Liver (tissue), 9 donors: ENCODE results near the gene TGIF1. TPM values are rescaled to one million over a fixed set of nuclear protein-coding genes. Genes with fewer than 3 reads are reported as not detected.
"Not testable (repeated sequence)": the region's sequence is repeated elsewhere in the genome, so short reads cannot be mapped to it uniquely, and the experiment has no call there.

Experiments
- DNase-seq: peaks from one replicate; pipeline ENCODE4 v3.0.0-alpha.2; 2017; ENCODE audit warnings: low spot score
- H3K27ac ChIP-seq, 2 donors: one replicate each; pipeline ENCODE4 v1.7.0; 2013; ENCODE audit warnings: inconsistent platforms in 2 of 2, low read length in 2 of 2, control low read depth in 1 of 2, low read depth in 1 of 2, mild to moderate bottlenecking in 1 of 2
- H3K27me3 ChIP-seq, 4 donors: one replicate each; pipeline versions ENCODE4 v1.6.1 to v1.7.0; 2013; ENCODE audit warnings: low read length in 3 of 4, inconsistent platforms in 1 of 4, mild to moderate bottlenecking in 1 of 4, moderate library complexity in 1 of 4; ENCODE audit not compliant: control insufficient read depth in 4 of 4, insufficient read depth in 4 of 4
- H3K36me3 ChIP-seq, 4 donors: one replicate each; pipeline versions ENCODE4 v1.6.1 to v1.7.0; 2013; ENCODE audit warnings: low read length in 3 of 4, mild to moderate bottlenecking in 3 of 4, low read depth in 1 of 4, moderate library complexity in 1 of 4; ENCODE audit not compliant: control insufficient read depth in 4 of 4, insufficient read depth in 3 of 4
- H3K4me1 ChIP-seq, 4 donors: one replicate each; pipeline versions ENCODE4 v1.6.1 to v1.7.0; 2013; ENCODE audit warnings: low read length in 3 of 4, mild to moderate bottlenecking in 3 of 4, moderate library complexity in 1 of 4; ENCODE audit not compliant: control insufficient read depth in 4 of 4, insufficient read depth in 4 of 4
- H3K4me3 ChIP-seq, 3 donors: one replicate each; pipeline versions ENCODE4 v1.6.1 to v1.7.0; 2013; ENCODE audit warnings: low read length in 3 of 3, control low read depth in 1 of 3, low read depth in 1 of 3, mild to moderate bottlenecking in 1 of 3
- H3K9ac ChIP-seq, 2 donors: one replicate each; pipeline ENCODE4 v1.7.0; 2013; ENCODE audit warnings: low read length in 2 of 2, mild to moderate bottlenecking in 2 of 2, moderate library complexity in 2 of 2, control low read depth in 1 of 2, low read depth in 1 of 2
- H3K9me3 ChIP-seq, 4 donors: one replicate each; pipeline versions ENCODE4 v1.6.1 to v1.7.0; 2013; ENCODE audit warnings: low read length in 3 of 4; ENCODE audit not compliant: control insufficient read depth in 4 of 4
- EGR1 ChIP-seq, 2 donors: IDR thresholded peaks; 2 replicates each; pipeline ENCODE4 v1.6.1; 2016 to 2018; ENCODE audit warnings: antibody characterized with exemption in 2 of 2, low read depth in 2 of 2
- FOXA1 ChIP-seq: IDR thresholded peaks from 2 replicates; pipeline ENCODE4 v1.6.1; 2016; ENCODE audit warnings: antibody characterized with exemption
- GABPA ChIP-seq, 2 donors: IDR thresholded peaks in 1 of 2; conservative IDR thresholded peaks in 1 of 2; 2 replicates each; pipeline ENCODE4 v1.6.1; 2016; ENCODE audit warnings: antibody characterized with exemption in 2 of 2, mild to moderate bottlenecking in 1 of 2, moderate library complexity in 1 of 2
- HNF4A ChIP-seq, 2 donors: conservative IDR thresholded peaks; 2 replicates each; pipeline ENCODE4 v1.6.1; 2016; ENCODE audit warnings: antibody characterized with exemption in 2 of 2, mild to moderate bottlenecking in 2 of 2
- JUND ChIP-seq, 2 donors: IDR thresholded peaks; 2 replicates each; pipeline ENCODE4 v1.6.1; 2016; ENCODE audit warnings: antibody characterized with exemption in 2 of 2
- NR2F2 ChIP-seq: IDR thresholded peaks from 2 replicates; pipeline ENCODE4 v1.6.1; 2016; ENCODE audit warnings: antibody characterized with exemption
- RAD21 ChIP-seq, 2 donors: IDR thresholded peaks; 2 replicates each; pipeline ENCODE4 v1.6.1; 2016; ENCODE audit warnings: antibody characterized with exemption in 2 of 2, mild to moderate bottlenecking in 2 of 2
- RXRA ChIP-seq, 2 donors: IDR thresholded peaks; 2 replicates each; pipeline ENCODE4 v1.6.1; 2017 to 2018; ENCODE audit warnings: antibody characterized with exemption in 2 of 2, mild to moderate bottlenecking in 1 of 2
- SP1 ChIP-seq: IDR thresholded peaks from 2 replicates; pipeline ENCODE4 v1.6.1; 2018; ENCODE audit warnings: antibody characterized with exemption, mild to moderate bottlenecking
- TAF1 ChIP-seq: conservative IDR thresholded peaks from 2 replicates; pipeline ENCODE4 v1.6.1; 2016; ENCODE audit warnings: antibody characterized with exemption, mild to moderate bottlenecking
- WGBS: extraction: QIAGEN DNeasy Blood & Tissue Kit; methylation state at CpG from one replicate; pipeline ENCODE4 v1.1.7; 2013; 5-methylcytosine and 5-hydroxymethylcytosine counted together
- polyA plus RNA-seq, 2 donors: library from polyadenylated mRNA; stranded (reverse) in 1 of 2; unstranded in 1 of 2; fragments of 200-250 nt in 1 of 2; fragments of >200 nt in 1 of 2; fragmentation: Nextera tagmentation in 1 of 2; extraction: Ambion mirVana in 1 of 2; gene quantifications; one replicate each; pipeline versions ENCODE4 v1.2.1 to v1.2.3, GENCODE V29; 2013 to 2015
- total RNA-seq, 2 donors: library from RNA; depleted of rRNA; stranded (reverse); fragments of >200 nt; gene quantifications; one replicate each; pipeline ENCODE4 v1.2.3, GENCODE V29; 2014
- TF ChIP-seq, protein P1 (sequence below): IDR thresholded peaks from 2 replicates; pipeline ENCODE4 v1.6.1; 2016; ENCODE audit warnings: antibody characterized with exemption
- TF ChIP-seq, protein P2 (sequence below): IDR thresholded peaks from 2 replicates; pipeline ENCODE4 v1.6.1; 2016; ENCODE audit warnings: antibody characterized with exemption, mild to moderate bottlenecking
- TF ChIP-seq, protein P3 (sequence below): IDR thresholded peaks from 2 replicates; pipeline ENCODE4 v1.6.1; 2016; ENCODE audit warnings: antibody characterized with exemption
- donor health status: healthy.
- donor health status: healthy.
- donor health status: healthy.
- donor health status: healthy.
- donor health status: healthy.

Gene TGIF1
- total and polyA plus RNA-seq, 4 donors = 13.1 to 26.4 (median 18.4) TPM

DNA sequence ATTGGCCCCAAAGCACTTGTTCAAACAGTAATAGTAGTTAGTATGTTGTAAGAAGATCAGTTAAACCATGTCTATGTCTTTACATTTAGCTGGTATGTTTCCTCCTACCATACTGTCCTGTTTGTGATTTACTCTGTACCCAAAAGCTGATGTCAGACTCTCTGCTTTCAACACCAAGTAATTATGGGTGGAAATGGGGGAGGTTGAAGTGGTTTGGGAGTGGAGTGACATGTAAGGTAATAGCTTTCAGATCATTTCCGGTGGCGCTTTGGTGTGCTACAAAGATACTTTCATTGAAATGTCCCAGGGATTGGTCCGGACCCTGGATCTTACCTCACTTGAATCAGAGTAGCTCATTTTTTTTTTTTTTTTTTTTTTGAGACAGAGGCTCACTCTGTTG lies 39.7 kb upstream of the TGIF1 start (continued):
- TF ChIP-seq, protein P1, sequence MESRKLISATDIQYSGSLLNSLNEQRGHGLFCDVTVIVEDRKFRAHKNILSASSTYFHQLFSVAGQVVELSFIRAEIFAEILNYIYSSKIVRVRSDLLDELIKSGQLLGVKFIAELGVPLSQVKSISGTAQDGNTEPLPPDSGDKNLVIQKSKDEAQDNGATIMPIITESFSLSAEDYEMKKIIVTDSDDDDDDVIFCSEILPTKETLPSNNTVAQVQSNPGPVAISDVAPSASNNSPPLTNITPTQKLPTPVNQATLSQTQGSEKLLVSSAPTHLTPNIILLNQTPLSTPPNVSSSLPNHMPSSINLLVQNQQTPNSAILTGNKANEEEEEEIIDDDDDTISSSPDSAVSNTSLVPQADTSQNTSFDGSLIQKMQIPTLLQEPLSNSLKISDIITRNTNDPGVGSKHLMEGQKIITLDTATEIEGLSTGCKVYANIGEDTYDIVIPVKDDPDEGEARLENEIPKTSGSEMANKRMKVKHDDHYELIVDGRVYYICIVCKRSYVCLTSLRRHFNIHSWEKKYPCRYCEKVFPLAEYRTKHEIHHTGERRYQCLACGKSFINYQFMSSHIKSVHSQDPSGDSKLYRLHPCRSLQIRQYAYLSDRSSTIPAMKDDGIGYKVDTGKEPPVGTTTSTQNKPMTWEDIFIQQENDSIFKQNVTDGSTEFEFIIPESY = no peak

DNA sequence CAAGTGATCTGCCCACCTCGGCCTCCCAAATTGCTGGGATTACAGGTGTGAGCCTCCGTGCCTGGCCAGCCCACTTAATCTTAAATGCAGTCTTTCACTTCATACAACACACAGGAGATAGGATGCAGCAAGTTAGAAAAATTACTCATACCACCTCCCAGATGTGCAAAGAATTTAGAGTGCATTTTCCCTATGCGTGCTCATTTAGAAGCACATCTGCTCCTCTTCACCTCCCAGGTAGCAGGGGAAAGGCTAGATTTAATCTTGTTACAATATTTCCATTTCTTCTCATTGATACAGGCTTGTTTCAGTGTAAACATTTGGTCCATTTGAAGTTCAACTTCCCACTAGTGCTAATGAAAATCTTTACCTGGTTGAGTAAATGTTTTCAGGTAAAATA lies 39.1 kb upstream of the TGIF1 start:
- H3K27me3 ChIP-seq, H3K9me3 ChIP-seq, H3K9ac ChIP-seq, H3K36me3 ChIP-seq, DNase-seq, H3K4me3 ChIP-seq, H3K4me1 ChIP-seq, H3K27ac ChIP-seq: not testable (repeated sequence)
- whole genome bisulfite sequencing = 97% methylated on average over 3 of the region's 3 CpGs

DNA sequence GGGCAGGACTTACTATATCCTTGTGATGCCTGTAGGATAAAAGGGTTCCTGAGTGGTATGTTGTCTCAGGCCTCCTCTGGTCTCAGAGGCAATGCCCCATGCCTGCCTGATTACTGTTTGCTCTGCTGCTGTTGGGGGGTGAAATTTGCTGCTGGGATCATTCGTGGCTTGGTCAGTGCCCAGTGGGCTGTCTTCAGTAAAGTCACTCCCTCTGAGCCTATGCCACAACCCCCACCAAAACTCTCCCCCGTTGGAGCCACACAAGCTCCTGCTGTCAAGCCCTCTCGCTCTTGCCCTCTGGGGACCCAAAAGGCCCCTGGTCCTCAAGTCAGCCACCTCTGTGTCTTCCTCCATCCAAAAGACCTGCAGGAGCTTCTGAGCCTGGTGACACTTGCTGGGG lies 38.6 kb upstream of the TGIF1 start:
- no peak overlapping the region for H3K4me3 ChIP-seq
- H3K27me3 ChIP-seq = no peaks in the 10 kb centered on the region
- H3K4me1 ChIP-seq = no peaks in the 10 kb centered on the region
- TF ChIP-seq FOXA1 (no peak), RXRA (IDR thresholded peaks at IDR 0.05) (no peak), HNF4A (conservative IDR thresholded peaks at IDR 0.05) (no peak)
- TF ChIP-seq, protein P1 = no peak
- DNase-seq = no peak
- no peaks in the 10 kb centered on the region for H3K9me3 ChIP-seq
- H3K9ac ChIP-seq = no peak overlapping the region
- WGBS = 83% methylated on average over 3 of the region's 3 CpGs
- no peaks in the 10 kb centered on the region for H3K36me3 ChIP-seq
- H3K27ac ChIP-seq = no peak overlapping the region

DNA sequence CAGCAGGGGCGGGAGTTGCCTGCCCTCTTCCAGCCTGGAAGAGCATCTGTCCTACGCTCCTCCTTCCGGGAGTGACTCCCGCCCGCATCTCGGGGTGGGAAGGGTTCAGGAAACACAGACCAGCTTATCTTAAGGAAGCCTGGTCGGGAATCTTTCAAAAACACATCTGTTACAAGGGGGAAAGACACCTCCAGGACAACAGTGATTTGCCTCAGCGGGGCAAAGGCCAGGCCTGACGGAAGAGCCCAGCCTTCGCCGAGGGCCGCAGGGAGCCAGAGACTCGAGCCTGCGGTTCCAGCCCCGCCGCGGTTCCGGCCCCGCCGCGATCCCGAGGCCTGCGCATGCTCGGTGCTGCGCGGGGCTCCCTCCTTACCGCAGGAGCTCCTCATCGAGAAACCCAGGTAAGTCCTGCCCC lies 38.1 kb upstream of the TGIF1 start:
- no peaks in the 10 kb centered on the region for H3K9me3 ChIP-seq
- H3K27ac ChIP-seq = no peak overlapping the region
- WGBS = 30% methylated on average over 28 of the region's 28 CpGs
- peak overlapping the region in 1 of 3 donors; percentile 27 for H3K4me3 ChIP-seq
- H3K9ac ChIP-seq = no peak overlapping the region
- H3K27me3 ChIP-seq = no peaks in the 10 kb centered on the region
- TF ChIP-seq, protein P1 = no peak
- TF ChIP-seq NR2F2 (peak; percentile 19), TAF1 (no peak), JUND (IDR thresholded peaks at IDR 0.05) (no peak), SP1 (no peak), EGR1 (IDR thresholded peaks at IDR 0.05; ENCODE audit: low read depth in 2 of 2) (no peak), RAD21 (IDR thresholded peaks at IDR 0.05) (peak in 1 of 2 donors; percentile 3), GABPA (IDR thresholded peaks at IDR 0.05 in 1 of 2, conservative IDR thresholded peaks at IDR 0.05 in 1 of 2) (no peak)
- TF ChIP-seq, protein P2, sequence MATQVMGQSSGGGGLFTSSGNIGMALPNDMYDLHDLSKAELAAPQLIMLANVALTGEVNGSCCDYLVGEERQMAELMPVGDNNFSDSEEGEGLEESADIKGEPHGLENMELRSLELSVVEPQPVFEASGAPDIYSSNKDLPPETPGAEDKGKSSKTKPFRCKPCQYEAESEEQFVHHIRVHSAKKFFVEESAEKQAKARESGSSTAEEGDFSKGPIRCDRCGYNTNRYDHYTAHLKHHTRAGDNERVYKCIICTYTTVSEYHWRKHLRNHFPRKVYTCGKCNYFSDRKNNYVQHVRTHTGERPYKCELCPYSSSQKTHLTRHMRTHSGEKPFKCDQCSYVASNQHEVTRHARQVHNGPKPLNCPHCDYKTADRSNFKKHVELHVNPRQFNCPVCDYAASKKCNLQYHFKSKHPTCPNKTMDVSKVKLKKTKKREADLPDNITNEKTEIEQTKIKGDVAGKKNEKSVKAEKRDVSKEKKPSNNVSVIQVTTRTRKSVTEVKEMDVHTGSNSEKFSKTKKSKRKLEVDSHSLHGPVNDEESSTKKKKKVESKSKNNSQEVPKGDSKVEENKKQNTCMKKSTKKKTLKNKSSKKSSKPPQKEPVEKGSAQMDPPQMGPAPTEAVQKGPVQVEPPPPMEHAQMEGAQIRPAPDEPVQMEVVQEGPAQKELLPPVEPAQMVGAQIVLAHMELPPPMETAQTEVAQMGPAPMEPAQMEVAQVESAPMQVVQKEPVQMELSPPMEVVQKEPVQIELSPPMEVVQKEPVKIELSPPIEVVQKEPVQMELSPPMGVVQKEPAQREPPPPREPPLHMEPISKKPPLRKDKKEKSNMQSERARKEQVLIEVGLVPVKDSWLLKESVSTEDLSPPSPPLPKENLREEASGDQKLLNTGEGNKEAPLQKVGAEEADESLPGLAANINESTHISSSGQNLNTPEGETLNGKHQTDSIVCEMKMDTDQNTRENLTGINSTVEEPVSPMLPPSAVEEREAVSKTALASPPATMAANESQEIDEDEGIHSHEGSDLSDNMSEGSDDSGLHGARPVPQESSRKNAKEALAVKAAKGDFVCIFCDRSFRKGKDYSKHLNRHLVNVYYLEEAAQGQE = no peak
- TF ChIP-seq, protein P3, sequence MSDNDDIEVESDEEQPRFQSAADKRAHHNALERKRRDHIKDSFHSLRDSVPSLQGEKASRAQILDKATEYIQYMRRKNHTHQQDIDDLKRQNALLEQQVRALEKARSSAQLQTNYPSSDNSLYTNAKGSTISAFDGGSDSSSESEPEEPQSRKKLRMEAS = no peak
- no peaks in the 10 kb centered on the region for H3K4me1 ChIP-seq
- DNase-seq = no peak
- H3K36me3 ChIP-seq = no peaks in the 10 kb centered on the region

DNA sequence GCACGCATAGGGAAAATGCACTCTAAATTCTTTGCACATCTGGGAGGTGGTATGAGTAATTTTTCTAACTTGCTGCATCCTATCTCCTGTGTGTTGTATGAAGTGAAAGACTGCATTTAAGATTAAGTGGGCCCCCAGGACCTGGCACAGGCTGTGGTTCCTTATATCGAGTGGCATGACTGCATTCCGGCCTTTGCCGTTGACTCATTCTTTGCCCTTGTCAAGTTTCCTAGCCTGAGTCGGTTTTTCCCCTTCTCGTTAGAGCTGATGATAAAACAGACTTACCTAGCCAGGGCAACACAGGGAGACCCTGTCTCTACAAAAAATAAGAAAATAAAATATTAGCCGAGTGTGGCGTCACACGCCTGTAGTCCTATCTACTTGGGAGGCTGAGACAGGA lies 37.4 kb upstream of the TGIF1 start:
- not testable (repeated sequence) for H3K4me3 ChIP-seq, H3K27me3 ChIP-seq, H3K36me3 ChIP-seq, DNase-seq, H3K27ac ChIP-seq, H3K9ac ChIP-seq, H3K9me3 ChIP-seq, H3K4me1 ChIP-seq
- WGBS = 89% methylated on average over 9 of the region's 9 CpGs
